Thyroid gland (tissue), 4 donors: ENCODE measurements around the gene TAF1B.

Source experiments
- CTCF ChIP-seq, 6 experiments: fragments of 200-600 bp in 3 of 6; fragments of 450-650 bp in 3 of 6; sonication (generic) in 3 of 6; IDR thresholded peaks; one replicate each; pipeline ENCODE4 v1.5.1; 2016 to 2019; ENCODE audit warnings: antibody characterized with exemption in 6 of 6, mild to moderate bottlenecking in 2 of 6, inconsistent platforms in 1 of 6, moderate library complexity in 1 of 6
- POLR2A ChIP-seq, 2 donors: fragments of 450-650 bp; IDR thresholded peaks; one replicate each; pipeline ENCODE4 v1.6.1; 2017; ENCODE audit warnings: antibody characterized with exemption in 2 of 2, mild to moderate bottlenecking in 2 of 2, moderate library complexity in 1 of 2

GRCh38 chr2:9964334-9964980 is 121.2 kb downstream of the TAF1B start:
- TF ChIP-seq CTCF (IDR thresholded peaks at IDR 0.05) (no peak), POLR2A (IDR thresholded peaks at IDR 0.05) (no peak)
